HepG2 (cell line): ENCODE results near the gene POLR2H. TPM values are rescaled to one million over a fixed set of nuclear protein-coding genes. Genes with fewer than 3 reads are reported as not detected.

Experiments
- ATAC-seq: fragments of 200-7000 bp; cut with Tn5 transposase; 3 replicates; pipeline ENCODE4 v1.9.1; 2020; ENCODE audit warnings: mild to moderate bottlenecking, moderate library complexity
- BruUV-seq: library from RNA; stranded (reverse); fragments of 400-500 nt; replicated peaks from 2 replicates; lab custom pipeline; 2021; lab: Mats Ljungman, UMichigan
- CTCF ChIA-PET: fragments of 300-600 bp; formaldehyde crosslinking; extraction: SDS; loops from one replicate; lab custom pipeline; 2021; ENCODE audit warnings: low total read pairs, inconsistent platforms, low intra/inter-chr PET ratio; lab: Yijun Ruan, JAX
- POLR2A ChIA-PET: fragments of 350-600 bp; sonication (Branson Sonifier 250); formaldehyde crosslinking; loops from one replicate; lab custom pipeline; 2020; ENCODE audit warnings: antibody characterized with exemption, inconsistent platforms; lab: Yijun Ruan, JAX
- DNase-seq: peaks from one replicate; pipeline ENCODE4 v3.0.0-alpha.2; 2015; ENCODE audit warnings: low spot score
- FAIRE-seq: peaks from 3 replicates; lab custom pipeline; 2011; peaks lifted over from hg19 to GRCh38; lab: Jason Lieb, UNC
- H2AFZ ChIP-seq: one replicate; pipeline ENCODE4 v1.6.1; 2011; ENCODE audit warnings: low read length, inconsistent platforms
- H3K27ac ChIP-seq: fragments of 300-600 bp; 3 replicates; pipeline ENCODE4 v1.8.0; 2011; ENCODE audit warnings: mixed run types, mild to moderate bottlenecking, mixed read lengths, low read length, inconsistent platforms; ENCODE audit not compliant: insufficient read depth; ENCODE audit errors: extremely low read length
- H3K27me3 ChIP-seq, 2 experiments: fragments of 200-600 bp in 1 of 2; 2 replicates in 1 of 2; 3 replicates in 1 of 2; pipeline versions ENCODE4 v1.6.0 to v1.8.0; 2011; ENCODE audit warnings: low read length in 2 of 2, mild to moderate bottlenecking in 2 of 2, moderate library complexity in 2 of 2, inconsistent platforms in 1 of 2; ENCODE audit not compliant: insufficient read depth in 2 of 2, control insufficient read depth in 1 of 2
- H3K36me3 ChIP-seq, 2 experiments: fragments of 200-600 bp in 1 of 2; replicated peaks in 1 of 2; 2 replicates in 1 of 2; 3 replicates in 1 of 2; pipeline versions ENCODE4 v1.5.1 to v1.8.0; 2011; ENCODE audit warnings: low read length in 2 of 2, inconsistent platforms in 1 of 2; ENCODE audit not compliant: insufficient read depth in 2 of 2, control insufficient read depth in 1 of 2
- H3K4me1 ChIP-seq: 2 replicates; pipeline ENCODE4 v1.5.1; 2012; ENCODE audit warnings: low read length, inconsistent platforms; ENCODE audit not compliant: insufficient read depth
- H3K4me2 ChIP-seq: 2 replicates; pipeline ENCODE4 v1.6.0; 2011; ENCODE audit warnings: low read depth, low read length, inconsistent platforms
- H3K4me3 ChIP-seq, 3 experiments: fragments of 200-600 bp in 1 of 3; sonication (generic), shearing (Covaris generic) in 1 of 3; replicated peaks in 1 of 3; 2 replicates each; pipeline ENCODE4 v1.5.1; 2011 to 2016; ENCODE audit warnings: low read length in 3 of 3, inconsistent platforms in 2 of 3, low read depth in 2 of 3, mild to moderate bottlenecking in 2 of 3, control low read depth in 1 of 3, mixed read lengths in 1 of 3; ENCODE audit not compliant: insufficient read depth in 1 of 3
- H3K79me2 ChIP-seq: one replicate; pipeline ENCODE4 v1.6.1; 2011; ENCODE audit warnings: low read length, inconsistent platforms; ENCODE audit not compliant: insufficient read depth
- H3K9ac ChIP-seq: 2 replicates; pipeline ENCODE4 v1.6.0; 2011; ENCODE audit warnings: mild to moderate bottlenecking, low read depth, low read length, inconsistent platforms; ENCODE audit not compliant: insufficient read depth
- H3K9me3 ChIP-seq: 2 replicates; pipeline ENCODE4 v1.5.1; 2012; ENCODE audit warnings: mild to moderate bottlenecking, low read length
- H4K20me1 ChIP-seq: 2 replicates; pipeline ENCODE4 v1.6.0; 2011; ENCODE audit warnings: inconsistent platforms, mild to moderate bottlenecking, low read length, moderate library complexity; ENCODE audit not compliant: insufficient read depth
- CBX5 ChIP-seq: sonication (generic); formaldehyde crosslinking; IDR thresholded peaks from 2 replicates; pipeline ENCODE4 v1.4.0; 2020; ENCODE audit warnings: missing genetic modification reagents, borderline replicate concordance
- HDAC1 ChIP-seq: sonication (generic); formaldehyde crosslinking; IDR thresholded peaks from 2 replicates; pipeline ENCODE4 v1.5.1; 2020; ENCODE audit warnings: mild to moderate bottlenecking, missing genetic modification reagents
- MAZ ChIP-seq, 2 experiments: sonication (generic) in 1 of 2; formaldehyde crosslinking in 1 of 2; IDR thresholded peaks; 2 replicates each; pipeline versions ENCODE4 v1.5.0 to v1.6.1; 2012 to 2020; ENCODE audit warnings: low read depth in 2 of 2, mild to moderate bottlenecking in 2 of 2, borderline replicate concordance in 1 of 2, improper control_type of control experiment in 1 of 2, low read length in 1 of 2, missing genetic modification reagents in 1 of 2, moderate library complexity in 1 of 2
- MXI1 ChIP-seq: IDR thresholded peaks from 3 replicates; pipeline ENCODE4 v1.6.1; 2012; ENCODE audit warnings: low read depth, low read length, inconsistent platforms, borderline replicate concordance
- RCOR2 ChIP-seq: IDR thresholded peaks from 2 replicates; pipeline ENCODE4 v1.6.1; 2016; ENCODE audit warnings: missing biosample characterization, missing genetic modification reagents
- SSRP1 ChIP-seq: IDR thresholded peaks from 2 replicates; pipeline ENCODE4 v1.6.1; 2016; ENCODE audit warnings: control low read depth
- ZBTB7B ChIP-seq: sonication (generic); formaldehyde crosslinking; IDR thresholded peaks from 2 replicates; pipeline ENCODE4 v1.4.0; 2020; ENCODE audit warnings: missing genetic modification reagents
- WGBS: methylation state at CpG from one replicate; pipeline ENCODE4 v1.1.6; 2017; ENCODE audit warnings: low lambda C conversion rate; 5-methylcytosine and 5-hydroxymethylcytosine counted together
- in situ Hi-C: cut with HindIII; loops from 2 replicates; pipeline ENCODE4 v1.10.0; 2017; ENCODE audit warnings: low pct_unique_long_range_greater_than_20kb; ENCODE audit not compliant: extremely low pct_ligation_motif_present
- intact Hi-C: fragments of 100-400 bp; cut with micrococcal nuclease; formaldehyde crosslinking; loops from one replicate; pipeline ENCODE4 v1.10.0; 2022; ENCODE audit not compliant: unreplicated experiment
- polyA plus RNA-seq, 8 experiments: library from polyadenylated mRNA; depleted of rRNA in 3 of 8; stranded (reverse) in 7 of 8; unstranded in 1 of 8; fragments of >200 nt; fragmentation: Illumina TruSeq in 4 of 8; extraction: Trizol in 4 of 8; gene quantifications; 2 replicates each; pipeline versions ENCODE4 v1.2.1 to v1.2.3, GENCODE V29; 2011 to 2016; ENCODE audit warnings: low read depth in 4 of 8, missing spikeins in 1 of 8, mixed read lengths in 1 of 8; ENCODE audit not compliant: insufficient read depth in 1 of 8
- total RNA-seq, 5 experiments: library from RNA; depleted of rRNA; stranded (reverse); fragments of >200 nt; fragmentation: Illumina TruSeq; extraction: Trizol; gene quantifications; 2 replicates each; pipeline ENCODE4 v1.2.3, GENCODE V29; 2016; ENCODE audit warnings: low read depth in 1 of 5
- TF ChIP-seq, protein P1 (sequence below): sonication (generic); formaldehyde crosslinking; IDR thresholded peaks from 2 replicates; pipeline ENCODE4 v1.5.0; 2020; ENCODE audit warnings: mild to moderate bottlenecking, missing genetic modification reagents
- TF ChIP-seq, protein P2 (sequence below): sonication (generic); formaldehyde crosslinking; conservative IDR thresholded peaks from 2 replicates; pipeline ENCODE4 v1.8.0; 2022; ENCODE audit warnings: low read depth, missing genetic modification reagents

POLR2H gene
- total and polyA plus RNA-seq, 2 of the 13 experiments (the other 11 are each of a cell fraction or from before 2014, with no cell fraction given) = 118 to 194 TPM

DNA sequence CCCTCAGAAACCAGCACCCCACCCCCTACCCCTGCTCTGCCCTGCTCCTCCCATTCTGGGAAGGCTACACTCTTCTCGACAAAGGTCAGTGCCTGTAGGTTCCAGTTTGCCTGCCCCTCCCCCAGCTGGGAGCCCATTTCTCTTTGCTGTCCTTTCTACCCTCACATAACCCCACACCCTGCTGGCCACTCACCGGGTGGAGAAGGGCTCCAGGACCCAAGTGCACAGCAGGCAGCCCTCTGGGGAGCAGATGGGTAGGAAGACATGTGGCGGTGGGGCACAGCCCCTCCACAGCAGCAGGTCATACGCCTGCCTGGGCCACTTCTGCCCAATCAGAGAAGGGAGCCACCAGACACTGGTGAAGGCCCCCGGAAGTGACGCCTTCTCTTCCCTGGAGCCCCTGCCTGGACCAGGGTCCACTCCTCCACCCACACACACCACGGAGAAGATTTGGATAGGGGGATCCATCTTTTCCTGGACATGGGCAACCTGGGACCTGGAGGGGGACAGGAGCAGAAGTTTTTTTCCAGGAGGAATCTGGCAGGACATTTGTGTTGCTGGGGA, 16.5 kb downstream of the POLR2H start, which contains the start of gene THPO (continued):
- TF ChIP-seq, protein P1, sequence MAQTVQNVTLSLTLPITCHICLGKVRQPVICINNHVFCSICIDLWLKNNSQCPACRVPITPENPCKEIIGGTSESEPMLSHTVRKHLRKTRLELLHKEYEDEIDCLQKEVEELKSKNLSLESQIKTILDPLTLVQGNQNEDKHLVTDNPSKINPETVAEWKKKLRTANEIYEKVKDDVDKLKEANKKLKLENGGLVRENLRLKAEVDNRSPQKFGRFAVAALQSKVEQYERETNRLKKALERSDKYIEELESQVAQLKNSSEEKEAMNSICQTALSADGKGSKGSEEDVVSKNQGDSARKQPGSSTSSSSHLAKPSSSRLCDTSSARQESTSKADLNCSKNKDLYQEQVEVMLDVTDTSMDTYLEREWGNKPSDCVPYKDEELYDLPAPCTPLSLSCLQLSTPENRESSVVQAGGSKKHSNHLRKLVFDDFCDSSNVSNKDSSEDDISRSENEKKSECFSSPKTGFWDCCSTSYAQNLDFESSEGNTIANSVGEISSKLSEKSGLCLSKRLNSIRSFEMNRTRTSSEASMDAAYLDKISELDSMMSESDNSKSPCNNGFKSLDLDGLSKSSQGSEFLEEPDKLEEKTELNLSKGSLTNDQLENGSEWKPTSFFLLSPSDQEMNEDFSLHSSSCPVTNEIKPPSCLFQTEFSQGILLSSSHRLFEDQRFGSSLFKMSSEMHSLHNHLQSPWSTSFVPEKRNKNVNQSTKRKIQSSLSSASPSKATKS (CRISPR knock-in tag) = no peak
- TF ChIP-seq, protein P2, sequence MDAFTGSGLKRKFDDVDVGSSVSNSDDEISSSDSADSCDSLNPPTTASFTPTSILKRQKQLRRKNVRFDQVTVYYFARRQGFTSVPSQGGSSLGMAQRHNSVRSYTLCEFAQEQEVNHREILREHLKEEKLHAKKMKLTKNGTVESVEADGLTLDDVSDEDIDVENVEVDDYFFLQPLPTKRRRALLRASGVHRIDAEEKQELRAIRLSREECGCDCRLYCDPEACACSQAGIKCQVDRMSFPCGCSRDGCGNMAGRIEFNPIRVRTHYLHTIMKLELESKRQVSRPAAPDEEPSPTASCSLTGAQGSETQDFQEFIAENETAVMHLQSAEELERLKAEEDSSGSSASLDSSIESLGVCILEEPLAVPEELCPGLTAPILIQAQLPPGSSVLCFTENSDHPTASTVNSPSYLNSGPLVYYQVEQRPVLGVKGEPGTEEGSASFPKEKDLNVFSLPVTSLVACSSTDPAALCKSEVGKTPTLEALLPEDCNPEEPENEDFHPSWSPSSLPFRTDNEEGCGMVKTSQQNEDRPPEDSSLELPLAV (CRISPR knock-in tag) = no peak
- TF ChIP-seq CBX5 (CRISPR knock-in tag) = no peak

DNA sequence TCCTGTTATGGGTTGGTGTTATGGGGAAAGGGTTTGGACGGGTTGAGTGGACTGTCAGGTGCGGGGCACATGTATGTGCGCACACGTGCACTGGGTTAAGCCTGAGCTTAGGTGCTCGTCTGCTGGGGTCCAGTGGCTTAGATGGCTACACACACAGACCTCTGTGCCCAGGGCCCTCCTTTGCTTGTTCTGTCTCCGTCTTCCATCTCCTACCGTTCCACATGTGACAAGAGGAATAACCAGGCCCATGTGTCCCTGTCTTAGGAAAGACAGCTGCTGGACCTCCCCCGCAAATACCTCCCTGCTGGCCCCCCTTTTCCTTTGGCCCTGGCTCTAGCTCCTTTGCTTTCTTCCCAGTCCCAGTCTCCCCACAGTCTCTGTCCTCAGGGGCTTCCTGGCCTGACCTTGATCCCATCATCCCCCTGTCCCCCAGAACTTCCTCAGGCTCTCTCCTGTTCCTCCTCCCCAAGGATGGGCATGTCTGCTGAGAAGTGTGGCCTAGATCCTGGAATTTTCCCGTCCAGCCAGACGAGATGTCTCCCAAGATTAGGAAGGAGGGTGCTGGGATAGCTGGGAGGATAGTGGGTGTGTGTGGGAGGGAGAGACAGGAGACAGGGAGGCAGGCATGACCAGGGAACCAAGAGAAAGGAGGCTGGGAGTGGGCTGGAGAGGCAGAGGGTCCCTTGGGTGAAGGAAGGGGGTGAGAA, 17.3 kb downstream of the POLR2H start:
- no peaks in the 10 kb centered on the region for H3K9me3 ChIP-seq
- WGBS = 2% methylated on average over 10 of the region's 10 CpGs
- peak overlapping the region; percentile 90 for H3K27ac ChIP-seq
- no peak overlapping the region for H2AFZ ChIP-seq
- peak overlapping the region; percentile 83 for H3K9ac ChIP-seq
- H3K4me2 ChIP-seq = peak overlapping the region; percentile 97
- H3K36me3 ChIP-seq = peaks cover 9 to 28% of the 10 kb centered on the region in 2 experiments; a peak in 4 of 5 replicates
- 0 out of 2 replicates have a peak, but pooled peaks cover 3% of the 10 kb centered on the region for H4K20me1 ChIP-seq
- H3K4me1 ChIP-seq = peaks cover 27% of the 10 kb centered on the region
- POLR2A ChIA-PET = interaction anchor here (1.1 to 2.4 kb wide), 6 partner anchors 11 to 333 kb away, joined by 3 to 14 read pairs (median 6); partner anchors contain the start of genes CLCN2 and POLR2H
- FAIRE-seq (no peak), ATAC-seq (peak; percentile 18), DNase-seq (no peak)
- peaks cover 25% of the 10 kb centered on the region for H3K79me2 ChIP-seq
- intact Hi-C loops (loop anchor here (2.0 kb wide), 1 partner anchor 38 kb away; no protein-coding TSS in a partner anchor), in situ Hi-C loops (loop anchor here (10.0 kb wide), 2 partner anchors 86 to 136 kb away; no protein-coding TSS in a partner anchor)
- TSS peak; percentile 87 for BruUV-seq
- CTCF ChIA-PET = no interaction called here
- H3K4me3 ChIP-seq = peak overlapping the region; percentile 79 to 90 (median 90)
- no peaks in the 10 kb centered on the region; a peak in 1 of 5 replicates for H3K27me3 ChIP-seq
- TF ChIP-seq MAZ (IDR thresholded peaks at IDR 0.05; ENCODE audit: borderline replicate concordance, low read depth, low read length) (no peak), MAZ (CRISPR knock-in tag; IDR thresholded peaks at IDR 0.05; ENCODE audit: low read depth) (peak; percentile 13), MXI1 (peak; percentile 38; the same call in 1 of the 3 replicates), SSRP1 (CRISPR knock-in tag) (peak; percentile 42; the same call in 1 of the 2 replicates), RCOR2 (no peak), HDAC1 (CRISPR knock-in tag) (peak; percentile 6; the same call in 1 of the 2 replicates), ZBTB7B (no peak)
